IPS-NIHi7 (cell line): ENCODE measurements around the gene KIF16B.

Experiments used
- DNase-seq: peaks from one replicate; pipeline ENCODE4 v3.0.0; 2012; ENCODE audit warnings: mixed read lengths; ENCODE audit errors: extremely low spot score

The KIF16B gene

GRCh38 chr20:16395366-16395765, 177.9 kb downstream of the KIF16B start:
- no peak for DNase-seq

DNA sequence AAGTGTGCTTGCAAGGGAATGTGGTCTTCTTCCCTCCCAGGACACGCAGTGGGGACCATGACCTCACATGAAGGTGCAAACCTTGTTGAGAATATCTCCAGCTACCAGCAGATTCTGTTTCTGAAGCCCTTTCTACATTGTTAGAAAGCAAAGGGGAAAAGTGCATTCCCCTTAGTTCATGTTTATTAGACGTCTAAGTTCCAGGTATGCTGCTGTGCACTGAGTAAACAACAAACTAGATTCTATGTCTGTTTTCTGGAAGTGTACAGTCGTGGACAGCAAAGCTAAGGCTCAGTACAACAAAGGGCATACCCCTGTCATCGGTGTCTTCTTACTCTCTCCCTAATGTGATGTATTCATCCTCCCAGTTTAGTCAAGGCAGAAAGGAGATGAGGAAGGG, 178.5 kb downstream of the KIF16B start:
- no peak for DNase-seq

GRCh38 chr20:16393836-16394235, 179.4 kb downstream of the KIF16B start:
- DNase-seq = no peak

DNA sequence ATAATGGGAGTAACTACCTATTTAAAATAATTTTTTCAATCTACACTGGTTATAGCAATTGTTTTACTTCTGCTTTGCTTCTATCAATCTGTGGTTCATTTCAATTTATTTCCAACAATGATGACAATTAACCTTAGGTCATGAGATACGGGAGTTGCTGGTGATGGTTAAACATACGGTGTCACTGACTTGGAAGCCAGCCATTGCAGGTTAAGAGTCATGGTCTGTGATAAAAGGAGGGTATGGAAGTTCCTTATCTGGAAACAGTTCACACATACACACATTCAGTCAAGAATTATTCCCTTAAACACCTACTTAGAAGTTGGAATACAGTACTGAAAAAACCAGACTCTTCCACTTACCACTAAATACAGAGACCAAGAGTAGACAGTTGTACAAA, 180.0 kb downstream of the KIF16B start:
- DNase-seq = no peak

- DNase-seq = no peak
These were observed 180.9 kb downstream of the KIF16B start for GRCh38 chr20:16392346-16392745.

- no peak for DNase-seq
These were observed 182.3 kb downstream of the KIF16B start for GRCh38 chr20:16390991-16391390.

DNA sequence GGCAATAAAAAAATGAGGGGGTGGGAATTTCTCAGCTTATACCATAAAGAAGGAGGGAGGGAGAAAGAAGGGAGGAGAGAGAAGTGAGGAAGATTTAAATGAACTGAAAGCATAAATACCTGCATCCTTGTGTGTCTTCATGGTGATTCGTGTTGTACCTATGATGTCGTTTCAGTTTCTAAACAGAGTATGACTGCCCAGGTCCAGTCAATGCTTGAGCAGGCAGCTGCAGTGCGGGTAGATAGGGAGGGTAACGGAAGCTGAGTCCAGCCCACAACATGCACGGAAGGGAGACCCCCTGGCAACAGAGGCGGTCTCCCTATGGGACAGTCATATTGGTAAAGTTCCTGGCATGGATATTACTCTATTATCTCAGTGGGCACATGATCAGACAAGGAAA, 184.5 kb downstream of the KIF16B start:
- no peak for DNase-seq

- DNase-seq = no peak
These were observed 185.6 kb downstream of the KIF16B start for GRCh38 chr20:16387666-16388065.

DNA sequence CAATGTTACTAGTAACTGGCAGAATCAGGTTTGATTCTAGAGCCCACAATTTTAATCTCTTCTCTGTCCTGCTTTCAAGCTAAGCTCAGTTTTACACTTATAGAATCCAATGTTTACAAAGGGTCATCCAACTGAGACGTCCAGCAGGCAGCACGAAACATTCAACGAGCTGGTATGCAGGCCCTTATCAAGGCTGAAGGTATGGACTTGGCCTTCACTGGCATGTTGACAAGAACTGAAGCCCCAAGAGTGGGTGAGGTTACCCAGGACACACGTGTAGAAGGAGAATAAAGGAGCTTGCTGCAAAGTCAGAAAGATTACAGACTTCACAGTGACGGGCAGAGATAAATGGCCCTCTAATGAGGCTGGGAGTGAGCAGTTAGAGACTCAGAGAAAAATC, 187.4 kb downstream of the KIF16B start:
- DNase-seq = no peak

DNA sequence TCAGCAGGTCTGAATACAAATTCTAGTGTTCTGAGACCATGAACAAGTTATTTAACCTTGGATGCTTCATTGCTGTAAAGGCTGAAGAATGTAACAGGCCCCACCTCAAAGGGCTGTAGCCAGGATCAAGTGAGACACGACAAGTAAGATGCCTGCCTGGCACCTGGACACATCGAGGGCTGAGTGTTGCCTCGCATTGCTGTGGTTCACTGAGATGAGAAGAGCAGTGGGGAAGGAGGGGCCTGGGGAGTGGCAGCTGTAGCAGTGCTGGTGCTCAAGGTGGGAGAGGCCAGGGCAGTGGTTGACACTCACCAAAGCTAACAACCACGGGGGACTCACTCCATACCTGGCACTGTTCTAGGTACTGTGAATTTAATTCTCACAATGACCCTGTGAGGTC, 187.8 kb downstream of the KIF16B start:
- DNase-seq = no peak

DNA sequence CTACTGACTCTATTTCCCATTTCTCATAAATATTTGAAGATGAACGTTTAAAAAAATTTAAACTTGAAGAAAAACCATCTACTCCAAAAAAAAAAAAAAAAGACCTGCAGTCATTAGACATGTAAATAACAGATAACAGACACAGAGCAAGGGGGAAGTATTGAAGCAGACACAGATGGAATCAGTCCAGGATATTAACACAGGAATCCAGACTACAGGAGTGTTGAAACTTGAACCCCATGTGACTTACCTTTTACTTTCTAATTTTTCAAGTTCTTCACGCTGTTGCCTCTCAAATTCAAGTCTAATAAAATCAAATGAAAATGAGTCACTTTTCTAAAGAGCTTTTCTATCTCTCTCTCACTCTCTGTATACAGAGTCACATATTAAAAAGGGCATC, 191.8 kb downstream of the KIF16B start:
- DNase-seq = no peak

GRCh38 chr20:16378712-16379370, 194.4 kb downstream of the KIF16B start:
- no peak for DNase-seq

GRCh38 chr20:16378122-16378521, 195.1 kb downstream of the KIF16B start:
- no peak for DNase-seq

GRCh38 chr20:16369441-16369840, 203.8 kb downstream of the KIF16B start:
- no peak for DNase-seq

- DNase-seq = peak; percentile 26
These were observed 204.5 kb downstream of the KIF16B start for GRCh38 chr20:16368645-16369292.

GRCh38 chr20:16367948-16368560, 205.2 kb downstream of the KIF16B start:
- no peak for DNase-seq

DNA sequence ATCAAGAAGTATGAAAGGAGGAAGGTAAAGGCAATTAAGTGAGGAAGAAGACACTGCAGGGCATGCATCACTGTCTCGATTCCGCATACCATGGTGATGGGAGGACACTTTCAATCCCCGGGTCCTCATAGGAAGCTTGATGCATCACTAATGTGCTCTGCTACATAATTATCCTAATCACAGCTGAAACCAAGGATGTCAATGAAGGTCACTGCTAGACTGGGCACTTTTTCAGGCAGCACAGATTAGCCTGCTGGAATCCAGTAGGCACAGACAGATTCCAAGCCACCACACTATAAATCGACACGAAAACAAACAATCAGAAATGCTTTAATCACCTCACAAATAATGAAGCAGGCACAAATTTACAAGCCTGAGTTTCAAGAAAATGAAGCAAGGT, 206.7 kb downstream of the KIF16B start:
- no peak for DNase-seq

DNA sequence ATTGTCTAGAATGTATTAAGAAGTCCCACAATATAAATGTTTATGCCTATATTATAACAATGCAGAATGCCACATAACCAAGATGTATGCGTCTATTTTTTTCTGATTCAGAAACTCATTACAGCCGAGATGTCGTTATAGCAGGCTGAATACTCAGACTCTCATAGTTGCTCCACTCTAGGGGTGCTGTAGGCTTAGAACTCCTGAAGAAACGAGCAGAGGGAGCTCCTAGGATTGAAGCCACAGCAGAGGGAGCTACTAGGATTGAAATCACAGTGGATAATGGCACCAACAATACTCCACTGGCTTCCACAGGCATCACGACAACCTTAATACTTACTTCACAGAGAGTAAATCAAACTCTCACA, 208.9 kb downstream of the KIF16B start:
- no peak for DNase-seq

- no peak for DNase-seq
These were observed 209.5 kb downstream of the KIF16B start for GRCh38 chr20:16363506-16364319.

DNA sequence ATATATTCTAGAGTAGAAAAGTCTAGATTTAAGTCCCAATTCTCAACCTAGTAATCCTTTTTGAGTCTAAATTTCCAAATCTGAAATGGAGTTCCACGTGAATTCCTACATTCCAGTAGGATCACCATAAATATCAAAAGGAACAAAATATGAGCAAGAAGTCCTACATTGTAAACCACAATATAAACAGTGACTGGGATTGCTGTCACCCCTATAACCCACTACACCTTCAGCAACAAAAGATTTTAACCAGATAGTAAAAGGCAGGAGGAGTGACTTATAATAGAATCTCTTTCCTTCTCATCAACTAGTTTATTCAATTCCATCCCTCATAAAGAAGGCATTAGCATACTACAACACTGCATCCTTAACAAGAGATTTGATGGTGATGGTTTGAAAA, 210.6 kb downstream of the KIF16B start:
- no peak for DNase-seq

GRCh38 chr20:16360668-16361067, 212.6 kb downstream of the KIF16B start:
- DNase-seq = no peak

GRCh38 chr20:16353417-16353781, 219.8 kb downstream of the KIF16B start:
- DNase-seq = no peak
